Brain pericyte (primary cell): ENCODE measurements around the gene CAMKK2.
"Not testable (repeated sequence)": the region's sequence is repeated elsewhere in the genome, so short reads cannot be mapped to it uniquely, and the experiment has no call there.

Experiments used
- DNase-seq: peaks from one replicate; pipeline ENCODE4 v3.0.0-alpha.2; 2012; ENCODE audit warnings: low read depth, low spot score

CAMKK2 gene

DNA sequence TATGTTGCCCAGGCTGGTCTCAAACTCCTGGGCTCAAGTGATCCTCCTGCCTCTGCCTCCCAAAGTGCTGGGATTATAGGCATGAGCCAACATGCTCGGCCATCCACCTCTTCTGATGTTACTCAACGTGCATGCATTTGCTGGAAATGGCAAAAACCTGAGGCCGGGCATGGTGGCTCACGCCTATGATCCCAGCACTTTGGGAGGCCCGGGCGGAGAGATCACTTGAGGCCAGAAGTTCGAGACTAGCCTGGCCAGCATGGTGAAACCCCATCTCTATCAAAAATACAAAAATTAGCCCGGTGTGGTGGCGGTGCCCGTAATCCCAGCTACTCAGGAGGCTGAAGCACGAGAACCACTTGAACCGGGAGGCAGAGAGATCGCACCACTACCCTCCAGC is 1.9 kb upstream of the CAMKK2 start:
- not testable (repeated sequence) for DNase-seq

DNA sequence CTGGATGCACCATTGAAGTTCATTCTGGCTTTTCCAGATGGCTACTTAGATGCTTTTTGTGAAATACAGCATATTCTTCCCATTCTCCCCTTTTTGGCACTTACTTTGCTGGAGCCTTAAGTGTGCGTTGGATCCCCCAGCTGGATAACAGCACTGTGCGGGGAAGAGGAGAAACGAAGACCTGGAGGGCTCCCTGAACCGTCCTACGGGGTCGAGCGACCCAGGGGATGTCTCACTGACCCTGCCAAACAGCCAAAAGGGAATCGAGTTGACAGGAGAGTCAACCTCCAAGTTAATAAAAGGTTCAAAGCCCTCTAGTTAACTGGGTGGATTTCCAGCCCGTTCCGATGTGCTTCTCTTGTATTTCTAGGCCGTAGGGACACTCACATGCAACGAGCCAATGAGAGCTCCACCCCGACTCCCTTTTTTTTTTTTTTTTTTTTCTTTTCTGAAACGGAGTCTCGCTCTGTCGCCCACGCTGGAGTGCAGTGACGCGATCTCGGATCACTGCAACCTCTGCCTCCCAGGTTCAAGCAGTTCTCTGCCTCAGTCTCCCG is 1.0 kb upstream of the CAMKK2 start:
- no peak for DNase-seq

DNA sequence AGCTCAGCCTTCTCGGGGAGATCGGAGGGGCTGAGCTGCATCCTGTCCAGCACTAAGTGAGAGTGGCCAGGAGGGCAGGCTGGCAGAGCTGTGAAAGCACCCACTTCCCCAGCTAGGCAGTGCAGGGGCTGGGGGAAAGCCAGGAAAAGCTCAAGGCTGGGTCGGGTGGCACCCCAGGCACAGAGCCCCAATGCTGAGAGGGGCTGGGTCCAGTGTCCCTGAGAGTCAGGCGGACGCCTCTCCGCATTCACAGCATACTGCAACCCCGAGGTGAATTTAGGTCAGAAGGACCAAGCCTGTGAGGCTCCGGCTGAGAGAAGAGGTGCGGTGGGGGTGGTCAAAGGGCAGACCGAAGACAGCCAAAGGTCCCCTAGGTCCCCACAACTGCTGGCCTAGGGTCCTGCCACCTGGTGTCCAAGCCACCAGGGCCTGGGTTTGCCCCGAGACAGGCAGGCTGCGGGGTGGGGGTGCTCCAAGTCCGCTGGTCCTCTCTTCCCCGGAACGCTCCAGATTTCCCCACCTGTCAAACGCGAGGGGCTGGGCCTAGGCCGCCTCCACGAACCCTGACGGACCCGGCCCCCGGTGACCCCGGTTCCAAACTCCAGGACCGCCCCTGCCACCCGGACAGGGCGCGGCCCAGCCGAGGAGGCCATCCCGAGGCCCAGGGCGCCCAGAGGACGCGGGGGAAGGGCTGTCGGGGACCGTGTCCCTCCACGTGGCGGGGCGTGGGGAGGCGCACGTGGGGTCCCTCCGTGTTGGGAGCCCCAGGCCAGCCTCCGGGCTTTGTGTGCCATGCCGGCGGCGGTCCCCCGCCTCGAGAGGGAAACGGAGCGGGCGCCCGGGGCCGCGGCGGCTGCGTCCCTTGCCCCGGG is 527 bp downstream of the CAMKK2 start:
- no peak for DNase-seq

DNA sequence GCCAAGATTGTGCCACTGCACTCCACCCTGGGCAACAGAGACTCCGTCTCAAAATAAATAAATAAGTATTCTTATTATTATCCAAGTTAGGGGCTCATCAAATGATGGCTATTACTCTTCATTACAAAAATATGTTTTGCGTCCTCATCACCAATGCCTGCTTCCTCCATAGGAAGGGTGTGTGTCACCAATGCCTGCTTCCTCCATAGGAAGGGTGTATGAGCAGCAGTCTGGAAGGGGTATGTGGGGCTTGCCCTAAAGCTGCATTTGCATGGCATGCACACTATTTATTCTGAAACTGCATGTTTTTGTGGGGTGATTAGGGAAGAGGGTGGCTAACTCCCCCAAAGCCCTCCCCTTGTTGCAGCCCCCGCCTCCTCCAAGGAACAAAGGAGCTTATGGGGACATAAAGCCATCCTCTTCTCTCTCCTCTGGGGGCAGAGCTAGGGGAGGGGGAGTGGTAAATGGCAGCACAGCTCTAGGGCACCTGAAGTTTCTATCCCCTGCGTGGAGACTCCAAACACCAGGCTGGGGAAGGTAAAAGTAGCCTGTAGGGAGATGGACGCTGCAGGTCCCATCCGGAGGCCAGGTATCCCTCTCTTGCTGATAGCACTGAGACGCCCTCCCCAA is 1.3 kb downstream of the CAMKK2 start:
- DNase-seq = no peak

DNA sequence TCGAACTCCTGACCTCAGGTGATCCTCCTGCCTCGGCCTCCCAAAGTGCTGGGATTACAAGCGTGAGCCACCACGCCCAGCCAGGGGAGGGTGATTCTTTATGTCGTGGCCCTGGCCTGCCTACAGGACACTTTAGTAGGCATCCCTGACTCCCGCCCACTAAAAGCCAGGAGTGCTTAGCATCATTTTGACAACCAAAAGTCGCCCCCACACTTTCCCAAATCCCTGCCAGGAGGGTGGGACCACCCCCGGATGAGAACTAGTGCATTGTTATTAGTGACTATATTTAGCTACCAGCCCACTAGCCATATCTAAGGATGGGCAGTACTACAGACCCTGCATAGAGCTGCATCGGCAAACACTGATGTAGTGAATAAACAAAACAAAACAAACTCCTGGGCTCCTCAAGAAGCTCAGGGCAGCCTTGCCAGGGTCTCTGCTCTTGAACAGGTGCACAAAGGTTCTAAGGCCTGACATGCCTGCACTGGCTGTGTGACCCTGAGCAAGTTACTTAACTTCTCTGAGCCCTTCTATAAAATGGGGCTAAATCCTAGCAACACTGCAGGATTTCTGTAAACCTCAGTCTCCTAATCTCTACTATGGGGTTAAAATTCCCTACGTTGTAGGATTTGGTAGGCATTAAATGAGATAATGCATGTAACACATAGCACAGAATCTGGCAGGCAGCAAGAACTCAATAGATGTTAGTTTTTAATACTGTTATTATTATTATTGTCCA is 2.2 kb downstream of the CAMKK2 start:
- no peak for DNase-seq

DNA sequence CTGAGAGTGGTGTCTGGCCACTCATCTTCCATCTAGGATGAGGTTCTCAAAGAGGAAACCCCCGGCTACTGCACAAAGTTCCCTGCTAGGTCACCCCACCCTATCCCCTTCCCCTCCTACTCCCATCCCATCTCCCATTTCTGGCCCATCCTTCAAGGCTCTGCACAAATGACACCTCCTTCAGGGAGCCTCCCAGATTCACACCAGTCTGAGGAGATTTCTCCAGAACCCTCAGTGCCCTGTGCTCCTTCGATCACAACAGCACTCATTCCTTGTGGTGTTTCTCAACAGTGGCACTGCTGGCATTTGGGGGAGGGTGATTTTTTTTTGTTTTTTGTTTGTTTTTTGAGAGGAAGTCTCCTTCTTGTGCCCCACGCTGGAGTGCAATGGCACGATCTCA is 2.9 kb downstream of the CAMKK2 start:
- no peak for DNase-seq

DNA sequence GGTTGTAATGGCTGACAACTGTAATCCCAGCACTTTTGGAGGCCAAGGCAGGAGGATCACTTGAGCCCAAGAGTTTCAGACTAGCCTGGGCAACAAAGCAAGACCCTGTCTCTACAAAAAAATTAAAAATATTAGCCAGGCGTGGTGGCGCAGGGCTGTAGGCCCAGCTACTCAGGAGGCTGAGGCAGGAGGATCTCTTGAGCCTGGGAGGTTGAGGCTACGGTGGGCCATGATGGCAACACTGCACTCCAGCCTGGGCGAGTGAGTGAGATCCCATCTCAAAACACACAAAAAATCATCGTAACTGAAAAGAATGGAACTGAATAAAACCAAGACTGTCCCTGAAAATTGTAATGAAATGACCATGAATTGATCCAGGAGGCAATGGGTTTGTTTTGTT is 6.1 kb downstream of the CAMKK2 start:
- DNase-seq = no peak

DNA sequence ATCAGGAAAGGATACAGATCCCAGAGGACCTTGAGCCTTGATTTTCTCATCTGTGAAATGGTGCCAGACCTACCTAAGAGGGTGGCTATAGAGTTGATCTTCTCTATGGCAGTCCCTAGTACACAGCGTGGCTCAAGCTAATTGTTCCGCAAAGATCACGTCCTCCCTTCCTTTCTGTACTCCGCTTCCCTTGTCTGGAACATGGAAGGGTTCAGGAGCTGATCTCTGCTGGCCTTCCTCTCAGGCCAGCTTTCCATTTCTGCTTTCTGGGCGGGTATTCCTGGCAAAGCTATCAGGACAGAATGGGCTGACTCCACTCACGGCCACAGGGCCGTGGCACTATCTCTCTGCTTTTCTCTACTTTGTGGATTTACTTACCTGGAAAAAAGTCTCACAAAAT is 6.5 kb downstream of the CAMKK2 start:
- no peak for DNase-seq

DNA sequence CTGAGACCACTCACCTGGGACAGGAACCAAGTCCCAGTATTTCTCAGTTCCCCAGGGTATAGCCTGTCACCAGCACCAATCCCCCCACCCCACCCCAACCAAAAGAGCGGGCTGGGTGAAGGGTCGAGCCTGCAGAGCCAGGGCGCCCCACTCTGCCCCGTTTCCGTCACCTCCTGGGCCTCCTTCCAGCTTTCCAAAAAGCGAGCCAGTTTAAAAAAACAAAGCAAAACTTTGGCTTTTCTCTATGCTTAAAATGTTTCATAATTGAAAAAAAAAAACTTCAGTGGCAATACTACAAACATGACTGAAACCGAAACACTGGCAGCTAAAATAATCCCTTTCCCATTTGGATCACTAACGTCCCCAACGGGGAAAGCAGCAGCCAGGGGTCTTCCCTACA is 7.5 kb downstream of the CAMKK2 start:
- no peak for DNase-seq

DNA sequence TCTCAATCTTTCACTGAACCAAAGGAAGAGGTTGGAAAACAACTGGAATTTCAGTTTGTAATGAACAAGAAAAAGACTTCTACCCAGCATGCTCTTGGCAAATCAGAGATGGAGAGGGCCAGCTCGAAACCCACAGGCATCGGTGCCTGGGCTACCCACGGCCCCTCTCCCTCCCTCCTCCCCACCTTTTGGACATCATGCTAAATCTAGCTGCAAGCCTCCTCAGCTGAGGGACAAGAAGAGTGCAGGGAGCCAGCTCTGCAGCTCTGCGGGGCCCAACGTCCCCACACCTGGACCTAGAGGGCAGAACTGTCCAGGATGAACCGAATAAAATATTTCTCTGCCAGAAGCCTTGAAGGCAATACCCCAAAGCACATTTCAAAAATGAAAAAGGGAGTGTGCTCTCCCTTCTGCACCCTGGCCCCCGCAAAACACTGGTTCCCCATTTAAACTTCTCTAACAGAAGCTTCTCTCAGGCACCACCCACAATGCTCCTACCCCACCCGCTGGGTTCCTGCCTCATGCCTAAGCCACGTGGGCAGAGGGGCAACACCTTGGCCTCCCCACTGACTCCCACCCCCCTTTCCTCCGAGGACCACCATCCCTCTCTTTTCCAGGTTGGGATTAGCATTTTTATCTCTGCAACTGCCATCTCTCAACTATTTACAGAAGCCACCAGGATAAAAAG is 8.2 kb downstream of the CAMKK2 start:
- DNase-seq = no peak

DNA sequence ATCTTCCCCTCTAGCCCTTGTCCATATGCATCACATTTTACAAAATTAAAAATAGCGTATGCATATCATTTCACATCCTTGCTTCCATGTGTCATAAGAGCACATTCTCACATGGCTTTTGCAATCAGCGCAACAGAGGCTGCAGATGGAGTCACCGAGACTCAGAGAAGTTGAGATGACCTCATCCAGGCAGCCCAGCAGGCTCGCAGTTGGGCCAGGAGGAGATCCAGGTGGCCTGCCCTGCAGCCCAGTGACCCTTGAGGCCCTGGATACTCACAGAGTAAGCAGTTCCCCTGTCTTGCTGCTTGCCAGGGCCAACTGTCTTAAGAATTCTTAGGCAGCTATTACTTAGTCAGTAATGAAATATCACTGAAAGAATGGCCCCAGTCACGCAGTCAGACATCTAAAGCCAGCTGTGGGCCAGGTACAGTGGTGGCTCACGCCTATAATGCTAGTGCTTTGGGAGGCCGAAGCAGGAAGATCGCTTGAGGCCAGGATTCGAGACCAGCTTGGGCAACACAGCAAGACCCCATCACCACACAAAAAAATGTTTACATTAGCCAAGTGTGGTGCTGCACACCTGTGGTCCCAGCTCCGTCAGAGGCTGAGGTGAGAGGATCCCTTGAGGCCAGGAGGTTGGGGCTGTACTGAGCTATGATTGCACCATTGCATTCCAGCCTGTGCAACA is 9.1 kb downstream of the CAMKK2 start:
- no peak for DNase-seq

DNA sequence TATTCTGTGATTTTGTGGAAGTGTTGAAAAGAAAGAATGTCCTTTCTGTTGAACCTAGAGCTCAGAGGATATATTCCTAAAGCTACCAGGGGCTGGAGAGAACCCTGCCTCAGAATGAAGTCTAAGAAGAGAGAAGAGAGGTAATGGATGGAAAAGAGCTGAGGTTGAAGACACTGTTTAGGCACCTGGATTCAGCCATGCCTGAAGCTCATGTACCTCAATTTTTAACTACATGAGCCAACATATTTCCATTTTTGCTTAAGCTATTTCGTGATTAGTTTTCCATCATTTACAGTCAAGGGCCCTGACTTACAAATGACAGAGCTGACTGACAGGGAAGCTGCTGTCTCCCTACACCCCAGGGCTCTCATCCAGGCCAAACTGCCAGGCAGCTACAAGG is 10.7 kb downstream of the CAMKK2 start:
- no peak for DNase-seq

DNA sequence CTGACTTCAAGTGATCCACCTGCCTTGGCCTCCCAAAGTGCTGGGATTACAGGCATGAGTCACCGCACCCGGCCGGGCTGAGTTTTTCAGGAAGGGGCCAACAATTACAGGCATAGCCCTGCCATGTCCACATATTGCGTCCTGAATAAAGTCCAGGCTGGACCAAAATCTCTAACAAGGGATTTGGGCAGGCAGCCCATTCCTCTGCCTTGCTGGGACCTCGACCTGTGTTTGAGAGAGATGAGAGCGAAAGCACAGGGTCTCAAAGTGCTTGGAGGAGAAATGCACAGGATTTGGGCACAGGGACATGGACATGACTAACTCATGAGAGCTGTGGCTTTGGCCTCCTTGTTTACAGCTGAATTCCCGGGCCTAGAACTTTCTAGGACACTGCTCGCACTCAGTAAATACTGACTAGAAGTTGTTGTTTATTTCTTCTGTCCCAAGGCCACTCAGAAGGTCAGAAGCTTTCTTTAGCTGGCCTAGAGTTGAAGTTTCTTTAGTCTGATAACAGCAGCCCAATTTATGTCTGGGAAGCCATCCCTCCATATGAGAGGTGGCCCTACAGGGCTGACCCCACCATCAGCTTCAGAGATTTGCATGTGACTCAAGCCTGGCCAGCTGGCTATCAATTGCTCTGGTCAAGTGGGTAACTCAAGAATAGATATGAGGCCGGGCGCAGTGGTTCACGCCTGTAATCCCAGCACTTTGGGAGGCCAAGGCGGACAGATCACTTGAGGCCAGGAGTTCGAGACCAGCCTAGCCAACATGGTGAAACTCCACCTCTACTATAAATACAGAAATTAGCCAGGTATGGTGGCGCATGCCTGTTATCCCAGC is 11.7 kb downstream of the CAMKK2 start:
- no peak for DNase-seq

DNA sequence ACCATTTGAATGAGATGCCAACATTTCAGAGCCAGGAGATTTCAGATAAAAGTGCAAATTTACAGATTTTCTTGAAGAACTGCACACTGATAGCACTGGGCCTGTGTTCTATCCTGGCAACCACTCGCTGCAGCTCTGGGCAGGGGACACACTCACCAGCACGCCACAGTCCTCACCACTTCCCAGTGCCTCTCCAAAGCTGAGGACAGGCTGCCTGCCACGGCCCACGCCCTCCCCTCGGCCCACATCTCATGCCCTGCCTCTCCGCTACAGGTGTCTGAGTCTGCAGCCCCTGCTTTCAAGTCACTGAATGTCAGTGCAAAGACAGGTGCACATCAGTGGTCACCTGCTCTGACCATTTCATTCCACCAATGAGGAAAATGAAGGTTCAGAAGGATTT is 12.7 kb downstream of the CAMKK2 start:
- no peak for DNase-seq

DNA sequence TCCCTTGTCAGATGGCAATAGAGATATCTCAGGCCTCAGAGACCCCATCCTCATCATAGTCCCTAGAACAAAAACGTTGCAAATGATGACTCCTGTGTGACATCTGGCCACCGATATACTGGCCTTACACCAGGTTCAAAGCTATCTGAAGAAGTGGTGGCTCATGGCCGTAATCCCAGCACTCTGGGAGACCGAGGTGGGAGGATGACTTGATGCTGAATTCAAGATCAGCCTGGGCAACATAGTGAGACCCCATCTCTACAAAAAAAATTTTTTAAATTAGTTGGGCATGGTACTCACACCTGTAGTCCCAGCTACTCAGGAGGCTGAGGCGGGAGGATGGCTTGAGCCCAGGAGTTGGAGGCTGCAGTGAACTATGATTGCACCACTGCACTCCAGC is 13.1 kb downstream of the CAMKK2 start:
- DNase-seq = no peak

DNA sequence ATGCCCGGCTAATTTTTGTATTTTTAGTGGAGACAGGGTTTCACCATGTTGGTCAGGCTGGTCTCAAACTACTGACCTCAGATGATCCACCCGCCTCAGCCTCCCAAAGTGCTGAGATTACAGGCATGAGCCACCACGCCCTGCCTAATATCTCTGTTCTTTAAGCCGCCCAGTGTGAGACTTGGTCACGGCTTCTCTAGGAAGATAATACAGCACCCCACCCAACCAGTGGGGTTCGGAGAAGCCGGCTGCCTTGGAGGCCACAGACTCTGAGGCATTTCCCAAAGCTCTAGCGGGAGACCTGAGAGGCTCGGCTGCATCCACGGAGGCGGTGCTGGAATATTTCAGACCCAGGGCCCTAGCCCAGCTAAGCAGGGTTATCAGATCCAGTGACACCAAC is 13.6 kb downstream of the CAMKK2 start:
- DNase-seq = not testable (repeated sequence)

DNA sequence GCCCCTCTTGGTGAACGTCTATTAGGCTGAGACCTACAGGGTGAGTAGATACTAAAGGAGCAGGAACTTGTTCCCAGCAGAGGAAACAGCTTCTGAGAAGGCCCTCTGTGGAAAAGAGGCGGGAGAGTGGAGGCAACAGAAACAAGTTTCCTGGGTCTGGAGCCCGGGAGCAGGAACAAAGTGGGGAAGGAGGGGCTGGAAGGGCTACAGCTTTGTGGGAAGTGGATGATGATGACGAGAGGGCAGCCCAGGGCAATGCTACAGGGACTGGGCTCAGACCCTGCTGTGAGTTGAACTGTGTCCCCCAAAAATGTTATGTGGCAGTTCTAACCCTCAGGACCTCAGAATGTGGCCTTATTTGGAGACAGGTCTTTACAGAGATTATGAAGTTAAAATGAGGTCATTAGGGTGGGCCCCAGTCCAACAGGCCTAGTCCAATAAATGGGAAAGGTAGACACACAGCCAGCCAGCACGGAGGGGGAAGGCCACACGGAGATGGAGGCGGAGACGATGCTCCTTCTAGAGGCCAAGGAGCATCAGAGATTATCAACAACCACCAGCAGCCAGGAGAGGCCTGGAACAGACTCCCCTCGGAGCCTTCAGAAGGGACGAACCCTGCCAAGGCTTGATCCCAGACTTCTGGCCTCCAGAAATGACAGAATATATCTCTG is 14.3 kb downstream of the CAMKK2 start:
- DNase-seq = no peak

DNA sequence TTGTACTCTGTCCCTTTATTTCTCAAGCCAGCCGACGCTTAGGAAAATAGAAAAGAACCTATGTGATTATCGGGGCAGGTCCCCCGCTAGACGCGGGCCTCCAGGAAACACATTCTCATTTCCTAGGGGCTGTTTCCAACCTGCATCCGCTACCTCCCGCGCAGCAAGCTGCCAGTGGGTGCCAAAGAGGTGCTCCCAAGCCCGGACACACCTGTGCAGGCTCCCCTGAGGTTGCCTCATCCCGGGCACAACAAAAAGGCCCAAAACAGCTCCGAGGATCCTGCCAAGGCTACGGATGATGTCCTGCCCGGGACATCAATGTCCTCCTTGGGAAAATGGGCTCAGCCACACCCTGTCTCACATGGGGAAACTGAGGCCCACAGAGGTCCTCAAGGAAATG is 15.4 kb downstream of the CAMKK2 start:
- DNase-seq = not testable (repeated sequence)

DNA sequence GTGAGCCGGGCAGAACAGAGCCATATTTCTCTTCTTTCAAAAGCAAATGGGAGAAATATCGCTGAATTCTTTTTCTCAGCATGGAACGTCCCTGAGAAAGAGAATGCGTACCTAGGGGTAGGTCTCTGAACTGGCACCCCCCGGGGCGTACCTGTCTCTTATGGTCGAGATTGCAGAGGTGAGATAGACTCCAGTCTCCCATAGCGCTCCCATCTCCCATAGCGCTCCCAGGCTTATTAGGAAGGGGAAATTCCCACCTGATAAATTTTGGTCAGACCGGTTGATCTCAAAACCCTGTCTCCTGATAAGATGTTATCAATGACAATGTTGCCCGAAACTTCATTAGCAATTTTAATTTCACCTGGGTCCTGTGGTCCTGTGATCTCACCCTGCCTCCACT is 16.0 kb downstream of the CAMKK2 start:
- not testable (repeated sequence) for DNase-seq

DNA sequence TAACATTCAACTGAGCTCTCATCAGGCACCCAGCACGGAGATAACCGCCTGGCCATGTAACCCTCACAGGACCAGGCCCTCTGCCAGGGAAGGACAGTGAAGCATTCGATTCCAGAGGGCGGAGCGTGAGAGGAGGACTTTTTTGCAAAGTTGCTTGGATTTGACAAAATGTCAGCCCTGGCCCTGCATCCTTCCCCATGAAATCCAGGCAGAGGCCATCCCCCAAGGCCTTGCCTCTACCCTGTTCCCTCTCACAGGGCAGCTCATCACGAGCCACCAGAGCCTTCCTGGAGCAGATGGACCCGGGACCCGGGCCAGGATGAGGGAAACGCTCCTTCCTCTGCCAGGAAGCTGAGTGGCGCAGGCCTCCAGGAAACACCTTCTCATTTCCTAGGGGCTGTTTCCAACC is 17.0 kb downstream of the CAMKK2 start:
- DNase-seq = no peak
